GM19240 (cell line): Measurements from ENCODE around the gene ZNF311.
A peak's percentile ranks its signal among the peaks of the same experiment; 100 is the strongest.
"Not testable (repeated sequence)": the region's sequence is repeated elsewhere in the genome, so short reads cannot be mapped to it uniquely, and the experiment has no call there.

Experiments
- DNase-seq: peaks from one replicate; pipeline ENCODE4 v3.0.0; 2011; ENCODE audit warnings: low spot score; ENCODE audit not compliant: insufficient read length

ZNF311 gene

GRCh38 chr6:28982476-28983266 is 22.4 kb downstream of the ZNF311 start:
- DNase-seq: no peak

GRCh38 chr6:28981833-28982475 is 23.2 kb downstream of the ZNF311 start:
- DNase-seq: no peak

- DNase-seq: no peak
Observed at GRCh38 chr6:28981431-28981832, 23.7 kb downstream of the ZNF311 start.

GRCh38 chr6:28980852-28981430 is 24.2 kb downstream of the ZNF311 start:
- peak; percentile 41 for DNase-seq

- DNase-seq: no peak
Observed at GRCh38 chr6:28980137-28980851, 24.8 kb downstream of the ZNF311 start.

- DNase-seq: no peak
Observed at GRCh38 chr6:28979679-28980078, 25.4 kb downstream of the ZNF311 start.

- no peak for DNase-seq
Observed at GRCh38 chr6:28978959-28979561, 26.1 kb downstream of the ZNF311 start.

GRCh38 chr6:28978133-28978491 is 27.0 kb downstream of the ZNF311 start:
- no peak for DNase-seq

- DNase-seq: no peak
Observed at GRCh38 chr6:28977341-28978132, 27.6 kb downstream of the ZNF311 start.

GRCh38 chr6:28976677-28977076 is 28.4 kb downstream of the ZNF311 start:
- DNase-seq: no peak

GRCh38 chr6:28974505-28974904 is 30.6 kb downstream of the ZNF311 start:
- no peak for DNase-seq

- DNase-seq: not testable (repeated sequence)
Observed at GRCh38 chr6:28970056-28970455, 35.1 kb downstream of the ZNF311 start.

GRCh38 chr6:28969129-28969528 is 36.0 kb downstream of the ZNF311 start:
- no peak for DNase-seq

- no peak for DNase-seq
Observed at GRCh38 chr6:28968476-28968875, 36.6 kb downstream of the ZNF311 start.

- no peak for DNase-seq
Observed at GRCh38 chr6:28965706-28966105, 39.4 kb downstream of the ZNF311 start.

GRCh38 chr6:28960846-28961500 is 44.1 kb downstream of the ZNF311 start:
- DNase-seq: no peak

GRCh38 chr6:28958561-28959243 is 46.4 kb downstream of the ZNF311 start:
- DNase-seq: not testable (repeated sequence)

GRCh38 chr6:28957795-28958314 is 47.3 kb downstream of the ZNF311 start:
- not testable (repeated sequence) for DNase-seq

GRCh38 chr6:28956331-28956730 is 48.8 kb downstream of the ZNF311 start:
- DNase-seq: no peak
